Muscle layer of colon (tissue), 2 donors: ENCODE measurements around the gene COX19.
"Not testable (repeated sequence)": the region's sequence is repeated elsewhere in the genome, so short reads cannot be mapped to it uniquely, and the experiment has no call there.

Source experiments
- H3K27ac ChIP-seq: one replicate; pipeline ENCODE4 v1.7.0; 2013; ENCODE audit warnings: low read depth, mild to moderate bottlenecking, low read length, moderate library complexity
- H3K27me3 ChIP-seq, 2 donors: one replicate each; pipeline ENCODE4 v1.7.0; 2013; ENCODE audit warnings: low read length in 2 of 2, mild to moderate bottlenecking in 2 of 2; ENCODE audit not compliant: insufficient read depth in 2 of 2, control insufficient read depth in 1 of 2
- H3K36me3 ChIP-seq: one replicate; pipeline ENCODE4 v1.7.0; 2013; ENCODE audit warnings: mild to moderate bottlenecking, low read length; ENCODE audit not compliant: insufficient read depth
- H3K4me1 ChIP-seq: one replicate; pipeline ENCODE4 v1.7.0; 2013; ENCODE audit warnings: mild to moderate bottlenecking, low read length; ENCODE audit not compliant: insufficient read depth
- H3K4me3 ChIP-seq, 2 donors: one replicate each; pipeline ENCODE4 v1.7.0; 2013; ENCODE audit warnings: low read length in 2 of 2, low read depth in 1 of 2, mild to moderate bottlenecking in 1 of 2, moderate library complexity in 1 of 2
- H3K9ac ChIP-seq: one replicate; pipeline ENCODE4 v1.7.0; 2013; ENCODE audit warnings: low read length
- H3K9me3 ChIP-seq: one replicate; pipeline ENCODE4 v1.7.0; 2013; ENCODE audit warnings: mild to moderate bottlenecking, low read length
- donor health status: abdominal sarcoma.
- donor health status: Adenocarcinoma of cecum.

The COX19 gene

DNA sequence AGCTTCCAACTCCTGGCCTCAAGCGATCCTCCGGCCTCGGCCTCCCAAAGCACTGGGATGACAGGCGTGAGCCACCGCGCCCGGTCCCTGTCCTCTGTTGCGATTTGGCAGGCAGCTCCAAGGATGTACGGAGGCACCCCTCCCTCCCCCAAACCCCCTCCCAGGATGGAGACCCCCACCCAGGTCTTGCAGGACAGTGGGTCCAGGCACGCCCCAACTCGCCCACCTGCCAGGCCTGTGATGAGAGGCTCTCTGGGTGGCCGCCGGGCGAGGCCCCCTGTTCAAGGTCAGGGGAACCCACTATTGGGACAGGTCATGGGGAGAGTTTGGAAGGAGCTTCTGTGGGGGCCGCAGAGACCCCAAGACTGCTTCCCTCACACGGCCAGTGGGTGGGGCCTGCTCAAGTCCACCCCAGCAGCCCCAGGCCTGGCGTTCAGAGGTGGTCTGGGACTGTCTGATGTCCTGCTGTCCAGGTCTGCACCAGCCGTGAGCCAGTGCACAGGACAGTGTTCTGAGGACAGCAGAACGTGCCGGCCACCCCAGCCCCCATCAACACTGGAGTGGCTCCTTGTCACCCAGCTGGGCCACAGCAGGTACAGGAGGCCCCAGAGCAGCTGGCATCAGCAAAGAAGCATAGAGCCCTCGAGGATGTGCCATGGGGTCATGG lies 23.3 kb downstream of the COX19 start:
- no peaks in the 10 kb centered on the region for H3K36me3 ChIP-seq
- H3K9me3 ChIP-seq: no peaks in the 10 kb centered on the region
- no peak overlapping the region for H3K4me3 ChIP-seq
- H3K27me3 ChIP-seq: no peaks in the 10 kb centered on the region
- no peak overlapping the region for H3K27ac ChIP-seq
- no peak overlapping the region for H3K9ac ChIP-seq
- H3K4me1 ChIP-seq: peaks cover 9% of the 10 kb centered on the region

DNA sequence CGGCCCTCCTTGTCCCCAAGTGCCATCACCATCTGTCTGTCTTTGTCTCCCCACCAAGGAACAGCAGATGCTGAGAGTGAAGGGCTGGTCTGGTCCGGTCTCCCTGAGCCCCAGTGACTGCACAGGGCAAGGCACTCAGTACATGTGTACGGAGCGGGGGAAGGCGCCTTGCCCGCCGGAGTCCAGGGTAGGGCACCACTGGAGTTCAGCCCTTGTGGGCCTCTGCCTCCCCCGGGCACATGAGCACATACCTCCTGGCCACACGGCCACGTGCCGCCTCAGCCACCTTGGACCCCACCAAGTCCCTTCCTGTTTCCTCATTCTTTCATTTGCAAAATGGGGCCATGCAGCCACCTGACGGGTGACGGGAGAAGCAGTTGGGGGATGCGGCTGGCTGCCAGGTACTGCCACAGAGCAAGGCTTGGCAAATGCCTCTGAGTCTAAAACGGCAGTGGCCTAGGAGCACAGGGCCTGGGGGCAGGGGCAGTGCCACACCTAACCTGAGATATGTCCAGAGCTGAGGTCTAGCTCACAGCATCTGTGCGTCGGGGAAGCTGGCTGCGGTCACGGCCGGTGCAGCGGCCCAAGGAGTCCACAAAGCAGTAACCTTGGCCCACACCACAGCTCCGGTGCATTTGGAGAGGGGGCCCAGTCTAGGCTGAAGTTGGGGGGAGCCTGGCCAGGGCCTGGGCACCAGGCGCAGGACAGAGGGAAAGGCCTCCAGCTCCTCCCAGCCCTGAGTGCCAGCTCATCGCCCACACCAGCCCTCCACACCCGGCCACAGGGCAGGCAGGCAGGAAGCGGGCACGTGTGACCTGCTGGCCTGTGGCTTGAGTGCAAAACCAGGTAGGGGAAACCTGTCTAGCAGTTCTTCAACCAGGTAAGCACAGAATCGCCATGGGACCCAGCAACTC lies 26.1 kb downstream of the COX19 start:
- Histone ChIP-seq H3K27ac (no peak overlapping the region), H3K9me3 (no peaks in the 10 kb centered on the region), H3K4me1 (peaks cover 9% of the 10 kb centered on the region), H3K36me3 (no peaks in the 10 kb centered on the region), H3K4me3 (no peak overlapping the region), H3K9ac (no peak overlapping the region), H3K27me3 (no peaks in the 10 kb centered on the region)

DNA sequence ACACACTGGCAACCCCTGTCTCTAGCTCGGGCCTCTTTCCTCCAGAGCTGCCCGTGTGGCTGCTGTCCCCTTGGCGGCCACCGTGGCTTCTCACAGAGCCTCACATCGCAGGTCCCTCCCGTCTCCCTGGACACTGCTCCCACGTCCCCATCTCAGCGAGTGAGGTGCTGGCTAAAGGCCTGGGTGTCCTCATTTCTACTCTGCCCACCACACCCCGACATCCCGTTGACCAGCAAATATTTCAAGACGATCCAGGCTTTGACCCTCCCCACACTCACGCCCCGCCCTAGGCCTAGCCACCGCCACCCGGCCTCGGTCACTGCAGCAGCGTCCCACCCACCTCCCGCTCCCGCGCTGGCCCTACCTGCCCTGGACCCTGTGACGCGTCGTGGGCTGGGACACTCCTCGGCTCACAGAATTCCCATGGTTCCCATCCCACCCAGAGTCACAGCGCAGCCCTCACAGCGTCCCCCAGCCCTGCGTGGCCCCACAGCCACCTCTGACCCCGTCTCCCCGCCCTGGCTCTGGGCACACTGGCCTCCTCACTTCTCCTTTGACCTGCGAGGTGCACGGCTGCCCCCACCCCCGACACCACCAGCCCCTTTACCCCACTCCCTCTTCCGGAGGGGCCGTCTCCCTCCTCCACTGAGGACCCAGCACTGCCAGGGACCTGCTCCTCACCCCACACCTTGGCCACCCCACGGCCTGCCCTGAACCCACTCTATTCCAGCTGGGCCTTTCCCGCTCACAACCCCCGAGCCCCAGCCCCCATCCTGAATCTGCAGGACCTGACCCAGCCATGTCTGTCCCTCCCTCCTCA lies 27.7 kb downstream of the COX19 start:
- no peaks in the 10 kb centered on the region for H3K27me3 ChIP-seq
- H3K4me3 ChIP-seq: no peak overlapping the region
- H3K9ac ChIP-seq: no peak overlapping the region
- H3K27ac ChIP-seq: no peak overlapping the region
- no peaks in the 10 kb centered on the region for H3K36me3 ChIP-seq
- H3K4me1 ChIP-seq: no peaks in the 10 kb centered on the region
- H3K9me3 ChIP-seq: no peaks in the 10 kb centered on the region

DNA sequence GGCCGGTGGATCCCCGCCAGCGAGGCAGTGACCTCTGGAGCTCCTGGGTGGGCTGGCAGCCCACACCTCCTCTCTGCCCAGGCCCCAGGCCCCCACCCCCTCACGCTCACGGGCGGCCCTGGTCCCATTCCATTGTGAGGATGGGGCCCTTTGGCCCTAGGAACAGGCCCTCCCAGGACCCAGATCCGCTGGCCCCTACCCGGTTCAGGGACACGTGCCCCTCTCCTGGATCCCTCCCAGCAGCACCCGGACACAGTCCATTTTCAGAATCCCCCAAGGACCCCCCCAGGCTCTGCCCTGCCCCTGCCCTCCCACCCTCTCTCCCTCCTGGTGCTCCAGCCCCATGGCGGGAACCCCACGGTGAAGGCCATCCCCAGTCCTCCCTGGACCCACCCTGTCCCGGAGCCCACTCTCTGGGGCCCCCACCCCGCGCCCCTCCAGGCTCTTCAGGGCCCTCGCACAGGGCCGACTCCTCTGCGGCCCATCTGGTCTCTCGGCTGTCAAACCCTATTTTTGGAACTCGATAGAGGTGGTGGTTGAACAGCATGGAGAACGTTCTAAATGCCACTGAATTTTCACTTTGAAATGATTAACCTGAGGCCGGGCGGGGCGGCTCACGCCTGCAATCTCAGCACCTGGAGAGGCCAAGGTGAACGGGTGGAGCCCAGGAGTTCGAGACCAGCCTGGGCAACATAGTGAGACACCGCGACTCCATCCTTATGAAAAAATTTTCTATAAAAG lies 28.9 kb downstream of the COX19 start:
- Histone ChIP-seq H3K9ac (no peak overlapping the region), H3K27ac (no peak overlapping the region), H3K4me1 (no peaks in the 10 kb centered on the region), H3K36me3 (no peaks in the 10 kb centered on the region), H3K27me3 (no peaks in the 10 kb centered on the region), H3K4me3 (no peak overlapping the region), H3K9me3 (no peaks in the 10 kb centered on the region)

DNA sequence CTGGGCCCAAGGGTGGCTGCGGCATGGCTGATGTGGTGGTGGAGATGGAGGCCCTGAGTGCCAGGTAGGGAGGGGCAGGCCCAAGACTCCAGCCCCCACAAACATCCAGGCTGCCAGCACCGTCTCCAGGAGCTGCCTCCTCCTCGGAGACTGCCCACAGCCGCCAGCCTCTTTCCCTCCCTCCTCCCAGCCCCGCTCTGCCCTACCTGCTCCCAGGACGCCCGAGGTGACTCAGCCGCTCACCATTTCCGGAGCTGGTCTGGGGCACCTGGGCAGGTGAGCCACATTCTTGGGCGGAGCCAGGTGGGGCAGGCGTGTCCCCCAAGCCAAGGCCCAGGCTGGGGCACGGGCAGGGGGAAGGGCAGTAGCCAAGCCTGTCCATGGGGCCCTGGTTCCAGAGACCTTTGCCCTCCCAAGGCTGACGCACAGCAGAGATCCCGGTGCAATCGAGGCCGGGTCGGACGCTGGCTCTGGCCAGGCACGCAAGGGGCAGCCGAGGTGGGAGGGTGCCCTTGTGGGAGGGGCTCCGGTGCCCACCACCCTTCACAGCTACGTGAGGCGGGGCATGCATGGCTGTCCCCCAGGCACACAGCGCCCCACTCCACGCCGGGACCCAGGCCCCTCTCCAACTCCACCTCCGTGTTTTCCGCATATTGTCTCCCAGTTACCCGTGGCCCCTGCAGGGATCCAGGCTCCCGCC lies 29.6 kb downstream of the COX19 start:
- Histone ChIP-seq H3K9me3 (no peaks in the 10 kb centered on the region), H3K27ac (no peak overlapping the region), H3K4me3 (no peak overlapping the region), H3K9ac (no peak overlapping the region), H3K27me3 (no peaks in the 10 kb centered on the region), H3K36me3 (no peaks in the 10 kb centered on the region), H3K4me1 (no peaks in the 10 kb centered on the region)

DNA sequence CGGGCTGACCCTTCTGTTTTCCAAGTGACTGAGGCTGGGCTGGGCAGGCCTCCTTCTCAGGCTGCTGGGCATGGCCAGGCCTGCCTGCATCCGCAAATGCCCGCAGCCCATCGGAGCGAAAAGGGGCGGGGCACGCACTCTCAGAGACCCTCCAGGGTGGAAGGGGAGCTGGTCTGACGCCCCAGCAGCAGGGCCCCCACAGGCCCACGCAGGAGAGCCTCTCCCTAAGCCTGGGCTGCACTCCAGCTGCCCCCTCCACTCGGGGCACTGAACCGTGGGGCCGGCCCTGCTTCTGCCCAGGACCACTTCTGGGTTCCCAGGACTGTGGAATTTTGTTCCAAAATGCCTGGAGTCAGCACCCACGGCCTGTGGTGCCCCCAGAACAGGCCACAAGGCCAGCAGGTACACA lies 30.2 kb downstream of the COX19 start:
- no peaks in the 10 kb centered on the region for H3K27me3 ChIP-seq
- no peaks in the 10 kb centered on the region for H3K9me3 ChIP-seq
- H3K36me3 ChIP-seq: no peaks in the 10 kb centered on the region
- no peak overlapping the region for H3K4me3 ChIP-seq
- H3K9ac ChIP-seq: no peak overlapping the region
- H3K27ac ChIP-seq: no peak overlapping the region
- no peaks in the 10 kb centered on the region for H3K4me1 ChIP-seq

DNA sequence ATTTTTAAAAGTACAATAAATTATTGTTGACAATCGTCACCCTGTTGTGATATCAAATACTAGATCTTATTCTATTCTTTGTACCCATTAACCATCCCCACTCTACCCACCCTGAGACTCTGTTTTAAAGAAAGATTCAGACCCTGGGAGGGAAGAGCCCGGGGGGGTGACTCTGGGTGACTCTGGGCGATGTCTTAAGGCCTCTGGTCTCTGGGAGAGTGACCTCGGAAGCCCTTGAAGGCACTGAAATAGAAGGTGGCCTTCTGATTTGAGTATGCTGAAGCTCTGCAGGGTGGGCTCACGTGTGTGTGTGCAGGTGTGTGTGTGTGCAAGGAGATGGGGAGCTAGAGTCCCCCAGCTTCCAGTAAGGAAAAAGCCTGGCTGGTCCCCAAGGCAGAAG lies 30.6 kb downstream of the COX19 start:
- Histone ChIP-seq H3K9me3 (no peaks in the 10 kb centered on the region), H3K4me3 (no peak overlapping the region), H3K9ac (no peak overlapping the region), H3K27ac (no peak overlapping the region), H3K36me3 (no peaks in the 10 kb centered on the region), H3K4me1 (no peaks in the 10 kb centered on the region), H3K27me3 (no peaks in the 10 kb centered on the region)

DNA sequence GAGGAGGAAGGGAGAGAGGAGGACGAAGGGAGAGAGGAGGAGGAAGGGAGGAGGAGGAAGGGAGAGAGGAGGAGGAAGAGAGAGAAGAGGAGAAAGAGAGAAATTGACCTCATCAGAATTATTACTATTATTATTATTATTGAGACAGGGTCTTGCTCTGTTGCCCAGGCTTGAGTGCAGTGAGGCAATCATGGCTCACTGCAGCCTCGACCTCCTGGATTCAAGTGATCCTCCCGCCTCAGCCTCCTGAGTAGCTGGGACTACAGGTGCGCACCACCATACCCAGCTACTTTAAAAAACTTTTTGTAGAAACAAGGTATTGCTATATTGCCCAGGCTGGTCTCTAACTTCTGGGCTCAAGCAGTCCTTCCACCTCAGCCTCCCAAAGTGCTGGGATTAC lies 31.6 kb downstream of the COX19 start:
- not testable (repeated sequence) for H3K9ac ChIP-seq, H3K4me3 ChIP-seq, H3K27me3 ChIP-seq, H3K36me3 ChIP-seq, H3K27ac ChIP-seq, H3K9me3 ChIP-seq, H3K4me1 ChIP-seq

DNA sequence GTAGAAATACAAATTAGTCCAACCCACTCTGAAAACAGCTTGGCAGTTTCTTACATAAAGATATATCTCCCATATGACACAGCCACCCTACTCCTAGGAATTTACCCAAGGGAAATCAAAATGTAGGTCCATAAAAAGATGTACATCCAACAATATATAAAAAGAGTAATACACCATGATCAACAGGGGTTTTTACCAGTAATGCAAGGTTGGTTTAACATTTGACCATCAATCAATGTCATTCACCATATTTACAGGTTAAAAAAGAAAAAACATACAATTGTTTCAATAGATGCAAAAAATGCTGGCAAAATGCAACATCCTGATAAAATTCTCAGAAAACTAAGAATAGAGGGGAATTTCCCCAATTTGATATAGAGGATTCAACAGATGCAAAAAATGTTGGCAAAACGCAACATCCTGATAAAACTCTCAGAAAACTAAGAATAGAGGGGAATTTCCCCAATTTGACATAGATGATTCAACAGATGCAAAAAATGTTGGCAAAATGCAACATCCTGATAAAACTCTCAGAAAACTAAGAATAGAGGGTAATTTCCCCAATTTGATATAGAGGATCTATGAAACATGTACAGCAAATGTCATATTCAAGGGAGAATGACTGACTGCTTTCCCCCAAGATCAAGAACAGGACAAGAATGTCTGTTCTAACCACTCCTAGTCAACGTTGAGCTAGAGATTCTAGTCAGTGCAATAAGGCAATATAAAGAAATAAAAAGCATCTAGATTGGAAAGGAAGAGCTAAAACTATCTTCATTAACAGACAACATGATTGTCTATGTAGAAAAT lies 34.5 kb downstream of the COX19 start:
- Histone ChIP-seq H3K4me1 (no peaks in the 10 kb centered on the region), H3K9me3 (no peaks in the 10 kb centered on the region), H3K36me3 (no peaks in the 10 kb centered on the region), H3K27ac (no peak overlapping the region), H3K9ac (no peak overlapping the region), H3K4me3 (no peak overlapping the region), H3K27me3 (no peaks in the 10 kb centered on the region)

DNA sequence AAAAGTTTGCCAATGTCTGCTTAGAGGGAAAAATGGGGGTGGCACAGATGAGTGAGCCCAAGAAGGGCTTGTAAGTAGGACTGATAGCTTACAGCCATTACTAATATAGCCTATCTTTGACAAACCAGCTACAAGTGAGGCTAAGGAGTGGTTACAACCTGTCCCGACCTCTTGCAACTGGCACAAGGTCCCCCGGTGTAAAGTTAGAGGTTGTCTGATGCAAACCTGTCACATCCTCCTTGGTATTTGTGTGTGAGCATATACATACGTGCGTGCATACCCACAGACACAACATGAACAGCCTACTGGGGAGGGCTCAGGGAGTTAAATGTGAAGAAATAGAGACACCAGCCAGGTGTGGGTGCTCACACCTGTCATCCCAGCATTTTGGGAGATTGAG lies 35.5 kb downstream of the COX19 start:
- H3K9me3 ChIP-seq: no peaks in the 10 kb centered on the region
- no peaks in the 10 kb centered on the region for H3K36me3 ChIP-seq
- H3K4me1 ChIP-seq: no peaks in the 10 kb centered on the region
- H3K4me3 ChIP-seq: no peak overlapping the region
- H3K27me3 ChIP-seq: no peaks in the 10 kb centered on the region
- H3K9ac ChIP-seq: no peak overlapping the region
- H3K27ac ChIP-seq: no peak overlapping the region
